Measurements from ENCODE around the gene EZH2.

The EZH2 gene

GRCh38 chr7:148852272-148852671, 31.8 kb downstream of the EZH2 start:
- DNase-seq = no peak

- peak; percentile 84 for DNase-seq
Measured at GRCh38 chr7:148850564-148850963, 33.5 kb downstream of the EZH2 start.

GRCh38 chr7:148849393-148850098, 34.5 kb downstream of the EZH2 start:
- DNase-seq = peak; percentile 46

- peak; percentile 83 for DNase-seq
Measured at GRCh38 chr7:148847815-148848734, 36.0 kb downstream of the EZH2 start.

- DNase-seq = no peak
Measured at GRCh38 chr7:148838905-148839304, 45.2 kb downstream of the EZH2 start.

GRCh38 chr7:148835854-148836253, 48.2 kb downstream of the EZH2 start:
- no peak for DNase-seq

GRCh38 chr7:148834605-148835004, 49.5 kb downstream of the EZH2 start:
- no peak for DNase-seq

- DNase-seq = no peak
Measured at GRCh38 chr7:148831782-148832181, 52.3 kb downstream of the EZH2 start.

GRCh38 chr7:148830897-148831692, 53.0 kb downstream of the EZH2 start:
- no peak for DNase-seq

- DNase-seq = peak; percentile 95
Measured at GRCh38 chr7:148828965-148829364, 55.1 kb downstream of the EZH2 start.

- no peak for DNase-seq
Measured at GRCh38 chr7:148825338-148825737, 58.8 kb downstream of the EZH2 start.

GRCh38 chr7:148824864-148825263, 59.2 kb downstream of the EZH2 start:
- DNase-seq = no peak

GRCh38 chr7:148821422-148821821, 62.7 kb downstream of the EZH2 start:
- DNase-seq = no peak

GRCh38 chr7:148819697-148820360, 64.3 kb downstream of the EZH2 start:
- DNase-seq = no peak

GRCh38 chr7:148815612-148816011, 68.5 kb downstream of the EZH2 start:
- DNase-seq = no peak

- no peak for DNase-seq
Measured at GRCh38 chr7:148814922-148815559, 69.0 kb downstream of the EZH2 start.

- no peak for DNase-seq
Measured at GRCh38 chr7:148813890-148814289, 70.2 kb downstream of the EZH2 start.

GRCh38 chr7:148811892-148812291, 72.2 kb downstream of the EZH2 start:
- no peak for DNase-seq

- no peak for DNase-seq
Measured at GRCh38 chr7:148809856-148810255, 74.2 kb downstream of the EZH2 start.

- no peak for DNase-seq
Measured at GRCh38 chr7:148807436-148807835, 76.7 kb downstream of the EZH2 start.

GRCh38 chr7:148806187-148806586, 77.9 kb downstream of the EZH2 start:
- DNase-seq = no peak
